ENCODE results near the gene RND1. TPM values are rescaled to one million over a fixed set of nuclear protein-coding genes. Genes with fewer than 3 reads are reported as not detected.

Gene RND1
- total and polyA plus RNA-seq, 4 experiments from 2014 or later: 0.85 to 2.6 (median 1.1) TPM

GRCh38 chr12:48813465-48814261 is 52.0 kb downstream of the RND1 start:
- Mint-ChIP-seq H3K36me3 (no peaks in the 10 kb centered on the region), H3K27ac (peak overlapping the region; percentile 70 to 91 (median 77)), H3K4me3 (peak overlapping the region; percentile 83 to 94 (median 90)), H3K9me3 (no peaks in the 10 kb centered on the region), H3K27me3 (no peaks in the 10 kb centered on the region), H3K4me1 (peaks cover 15 to 50% (median 26%) of the 10 kb centered on the region in 4 donors)
- ChIA-PET POLR2A (ENCODE audit: partially characterized antibody) (interaction anchor here (1.3 to 4.0 kb wide), 3 partner anchors 9 to 38 kb away, joined by 4 to 33 read pairs (median 9); partner anchors contain the start of gene DDX23), CTCF (ENCODE audit: partially characterized antibody) (interaction anchor here (0.8 to 6.4 kb wide), 12 partner anchors 9 to 144 kb away, joined by 3 to 53 read pairs (median 5); partner anchors contain the start of genes ARF3 and DDX23)
- Histone ChIP-seq H3K27me3 (ENCODE audit: insufficient read depth, low read length) (no peaks in the 10 kb centered on the region), H3K4me3 (ENCODE audit: low read length in 2 of 2) (peak overlapping the region in 1 of 2 donors; percentile 87), H3K27ac (ENCODE audit: low read depth, low read length) (peak overlapping the region; percentile 55), H3K9me3 (ENCODE audit: control insufficient read depth in 1 of 2, low read length in 2 of 2) (no peaks in the 10 kb centered on the region), H3K4me1 (ENCODE audit: insufficient read depth, low read length) (peaks cover 37% of the 10 kb centered on the region), H3K36me3 (ENCODE audit: insufficient read depth, low read length) (no peaks in the 10 kb centered on the region)
- intact Hi-C loops (cut with micrococcal nuclease): no loop called here
- no peak for DNase-seq

GRCh38 chr12:48812389-48812788 is 53.3 kb downstream of the RND1 start:
- H3K36me3 Mint-ChIP-seq: no peaks in the 10 kb centered on the region
- peaks cover 12 to 39% (median 21%) of the 10 kb centered on the region in 4 donors for H3K4me1 Mint-ChIP-seq
- H3K27me3 ChIP-seq (ENCODE audit: insufficient read depth, low read length): no peaks in the 10 kb centered on the region
- ChIA-PET CTCF (ENCODE audit: partially characterized antibody) (interaction anchor here (1.3 to 6.4 kb wide), 4 partner anchors 8 to 51 kb away, joined by 3 to 53 read pairs (median 4); no protein-coding TSS in a partner anchor), POLR2A (ENCODE audit: partially characterized antibody) (no interaction called here)
- H3K4me1 ChIP-seq (ENCODE audit: insufficient read depth, low read length): peaks cover 31% of the 10 kb centered on the region
- H3K27ac ChIP-seq (ENCODE audit: low read depth, low read length): no peak overlapping the region
- H3K27me3 Mint-ChIP-seq: no peaks in the 10 kb centered on the region
- no peaks in the 10 kb centered on the region for H3K36me3 ChIP-seq (ENCODE audit: insufficient read depth, low read length)
- H3K9me3 Mint-ChIP-seq: no peaks in the 10 kb centered on the region
- no peak for DNase-seq
- peak overlapping the region in 6 of 7 donors; percentile 11 to 91 (median 61) for H3K27ac Mint-ChIP-seq
- peak overlapping the region in 7 of 8 donors; percentile 4 to 73 (median 40) for H3K4me3 Mint-ChIP-seq
- no peak overlapping the region for H3K4me3 ChIP-seq (ENCODE audit: low read length in 2 of 2)
- intact Hi-C loops (cut with micrococcal nuclease): no loop called here
- H3K9me3 ChIP-seq (ENCODE audit: control insufficient read depth in 1 of 2, low read length in 2 of 2): no peaks in the 10 kb centered on the region

GRCh38 chr12:48811437-48812090 is 54.1 kb downstream of the RND1 start:
- no peaks in the 10 kb centered on the region for H3K36me3 Mint-ChIP-seq
- ChIA-PET POLR2A (ENCODE audit: partially characterized antibody) (no interaction called here), CTCF (ENCODE audit: partially characterized antibody) (interaction anchor here (1.3 to 1.7 kb wide), 4 partner anchors 15 to 59 kb away, joined by 3 to 5 read pairs (median 5); no protein-coding TSS in a partner anchor)
- Histone ChIP-seq H3K4me3 (ENCODE audit: low read length in 2 of 2) (no peak overlapping the region), H3K9me3 (ENCODE audit: control insufficient read depth in 1 of 2, low read length in 2 of 2) (no peaks in the 10 kb centered on the region), H3K4me1 (ENCODE audit: insufficient read depth, low read length) (peaks cover 25% of the 10 kb centered on the region), H3K27ac (ENCODE audit: low read depth, low read length) (no peak overlapping the region), H3K36me3 (ENCODE audit: insufficient read depth, low read length) (no peaks in the 10 kb centered on the region), H3K27me3 (ENCODE audit: insufficient read depth, low read length) (no peaks in the 10 kb centered on the region)
- DNase-seq: no peak
- peak overlapping the region in 1 of 8 donors; percentile 13 for H3K4me3 Mint-ChIP-seq
- intact Hi-C loops (cut with micrococcal nuclease): no loop called here
- H3K27me3 Mint-ChIP-seq: no peaks in the 10 kb centered on the region
- H3K9me3 Mint-ChIP-seq: no peaks in the 10 kb centered on the region
- H3K4me1 Mint-ChIP-seq: peaks cover 10 to 32% (median 17%) of the 10 kb centered on the region in 4 donors
- H3K27ac Mint-ChIP-seq: peak overlapping the region in 4 of 7 donors; percentile 7 to 54 (median 50)

GRCh38 chr12:48810903-48811431 is 54.7 kb downstream of the RND1 start:
- no peaks in the 10 kb centered on the region for H3K27me3 Mint-ChIP-seq
- ChIA-PET CTCF (ENCODE audit: partially characterized antibody) (interaction anchor here (1.5 to 1.7 kb wide), 3 partner anchors 14 to 58 kb away, joined by 5 to 7 read pairs (median 5); no protein-coding TSS in a partner anchor), POLR2A (ENCODE audit: partially characterized antibody) (no interaction called here)
- H3K27ac Mint-ChIP-seq: peak overlapping the region in 1 of 7 donors; percentile 23
- H3K9me3 Mint-ChIP-seq: no peaks in the 10 kb centered on the region
- Histone ChIP-seq H3K27me3 (ENCODE audit: insufficient read depth, low read length) (no peaks in the 10 kb centered on the region), H3K36me3 (ENCODE audit: insufficient read depth, low read length) (no peaks in the 10 kb centered on the region), H3K9me3 (ENCODE audit: control insufficient read depth in 1 of 2, low read length in 2 of 2) (no peaks in the 10 kb centered on the region), H3K4me1 (ENCODE audit: insufficient read depth, low read length) (peaks cover 19% of the 10 kb centered on the region), H3K27ac (ENCODE audit: low read depth, low read length) (no peak overlapping the region), H3K4me3 (ENCODE audit: low read length in 2 of 2) (no peak overlapping the region)
- H3K36me3 Mint-ChIP-seq: no peaks in the 10 kb centered on the region
- no peak for DNase-seq
- intact Hi-C loops (cut with micrococcal nuclease): no loop called here
- peaks cover 5 to 26% (median 12%) of the 10 kb centered on the region in 4 donors for H3K4me1 Mint-ChIP-seq
- H3K4me3 Mint-ChIP-seq: no peak overlapping the region

GRCh38 chr12:48807981-48808380 is 57.7 kb downstream of the RND1 start:
- ChIA-PET POLR2A (ENCODE audit: partially characterized antibody) (no interaction called here), CTCF (ENCODE audit: partially characterized antibody) (interaction anchor here (1.3 to 1.5 kb wide), 2 partner anchors 13 to 54 kb away, joined by 4 to 5 read pairs; no protein-coding TSS in a partner anchor)
- no peaks in the 10 kb centered on the region for H3K9me3 ChIP-seq (ENCODE audit: control insufficient read depth in 1 of 2, low read length in 2 of 2)
- intact Hi-C loops (cut with micrococcal nuclease): no loop called here
- Mint-ChIP-seq H3K4me1 (peaks cover 5 to 10% (median 7%) of the 10 kb centered on the region in 4 donors), H3K4me3 (no peak overlapping the region), H3K27ac (no peak overlapping the region), H3K36me3 (no peaks in the 10 kb centered on the region), H3K27me3 (no peaks in the 10 kb centered on the region), H3K9me3 (no peaks in the 10 kb centered on the region)
- H3K4me3 ChIP-seq (ENCODE audit: low read length in 2 of 2): no peak overlapping the region
- no peaks in the 10 kb centered on the region for H3K27me3 ChIP-seq (ENCODE audit: insufficient read depth, low read length)
- H3K4me1 ChIP-seq (ENCODE audit: insufficient read depth, low read length): peaks cover 8% of the 10 kb centered on the region
- H3K36me3 ChIP-seq (ENCODE audit: insufficient read depth, low read length): no peaks in the 10 kb centered on the region
- no peak for DNase-seq
- no peak overlapping the region for H3K27ac ChIP-seq (ENCODE audit: low read depth, low read length)

Other genes with a start within 250 kb of the RND1 start
- gene KANSL2, start 183.6 kb downstream of the RND1 start, total RNA-seq: 10 to 100 TPM; 64.4 to 66.8 TPM
- 10 to 100 TPM; 32.7 to 47.4 TPM for gene KANSL2, start 183.6 kb downstream of the RND1 start, polyA plus RNA-seq
- 10 to 100 TPM; 67.0 to 69.5 TPM for gene CCNT1, start 149.2 kb downstream of the RND1 start, total RNA-seq
- gene CCNT1, start 149.2 kb downstream of the RND1 start, polyA plus RNA-seq: 10 to 100 TPM in 1 of 2 donors, 1 to 10 TPM in 1; 5.8 to 14.0 TPM
- gene ADCY6, start 76.8 kb downstream of the RND1 start, total RNA-seq: not detected
- not detected for gene ADCY6, start 76.8 kb downstream of the RND1 start, polyA plus RNA-seq
- gene CACNB3, start 47.4 kb downstream of the RND1 start, total RNA-seq: 10 to 100 TPM; 17.2 to 17.9 TPM
- 1 to 10 TPM; 1.5 to 4.0 TPM for gene CACNB3, start 47.4 kb downstream of the RND1 start, polyA plus RNA-seq
- 100 to 1,000 TPM; 154 to 158 TPM for gene DDX23, start 13.7 kb downstream of the RND1 start, total RNA-seq
- 10 to 100 TPM; 14.3 to 57.2 TPM for gene DDX23, start 13.7 kb downstream of the RND1 start, polyA plus RNA-seq
- gene FKBP11, start 59.6 kb upstream of the RND1 start, total RNA-seq: 10 to 100 TPM; 77.7 to 81.1 TPM
- gene FKBP11, start 59.6 kb upstream of the RND1 start, polyA plus RNA-seq: 100 to 1,000 TPM; 212 to 238 TPM
- gene ARF3, start 91.6 kb upstream of the RND1 start, total RNA-seq: 10 to 100 TPM; 69.8 to 77.5 TPM
- 10 to 100 TPM; 22.6 to 31.2 TPM for gene ARF3, start 91.6 kb upstream of the RND1 start, polyA plus RNA-seq
- gene WNT10B, start 105.9 kb upstream of the RND1 start, total RNA-seq: 10 to 100 TPM; 12.9 to 13.0 TPM
- under 1 TPM; 0.56 to 0.72 TPM for gene WNT10B, start 105.9 kb upstream of the RND1 start, polyA plus RNA-seq
- 1 to 10 TPM; 1.8 to 2.8 TPM for gene WNT1, start 112.5 kb upstream of the RND1 start, total RNA-seq
- 1 to 10 TPM in 1 of 2 donors, under 1 TPM in 1; 0.55 to 1.1 TPM for gene WNT1, start 112.5 kb upstream of the RND1 start, polyA plus RNA-seq
- not detected for gene DDN, start 133.5 kb upstream of the RND1 start, total RNA-seq
- gene DDN, start 133.5 kb upstream of the RND1 start, polyA plus RNA-seq: not detected
- gene PRKAG1, start 152.9 kb upstream of the RND1 start, total RNA-seq: 10 to 100 TPM; 48.9 to 53.7 TPM
- 10 to 100 TPM; 47.8 to 50.3 TPM for gene PRKAG1, start 152.9 kb upstream of the RND1 start, polyA plus RNA-seq
- 100 to 1,000 TPM; 133 to 159 TPM for gene KMT2D, start 194.9 kb upstream of the RND1 start, total RNA-seq
- gene KMT2D, start 194.9 kb upstream of the RND1 start, polyA plus RNA-seq: 10 to 100 TPM in 1 of 2 donors, under 1 TPM in 1; 0.16 to 26.7 TPM
- 1 to 10 TPM; 2.7 to 2.9 TPM for gene RHEBL1, start 204.1 kb upstream of the RND1 start, total RNA-seq
- 10 to 100 TPM in 1 of 2 donors, 1 to 10 TPM in 1; 9.2 to 10.5 TPM for gene RHEBL1, start 204.1 kb upstream of the RND1 start, polyA plus RNA-seq
- gene DHH, start 228.9 kb upstream of the RND1 start, total RNA-seq: under 1 TPM; 0.35 to 0.44 TPM
- not detected for gene DHH, start 228.9 kb upstream of the RND1 start, polyA plus RNA-seq
- gene LMBR1L, start 245.0 kb upstream of the RND1 start, total RNA-seq: 100 to 1,000 TPM; 222 to 226 TPM
- 10 to 100 TPM; 35.9 to 46.5 TPM for gene LMBR1L, start 245.0 kb upstream of the RND1 start, polyA plus RNA-seq

All from CD4-positive, alpha-beta memory T cell (primary cell).